ENCODE data around the gene TGFBI.

The TGFBI gene

GRCh38 chr5:136025900-136026299 is 2.9 kb upstream of the TGFBI start:
- DNase-seq (ENCODE audit: low read depth in 2 of 2) = no peak

GRCh38 chr5:136026636-136027035 is 2.2 kb upstream of the TGFBI start:
- DNase-seq (ENCODE audit: low read depth in 2 of 2) = no peak

DNA sequence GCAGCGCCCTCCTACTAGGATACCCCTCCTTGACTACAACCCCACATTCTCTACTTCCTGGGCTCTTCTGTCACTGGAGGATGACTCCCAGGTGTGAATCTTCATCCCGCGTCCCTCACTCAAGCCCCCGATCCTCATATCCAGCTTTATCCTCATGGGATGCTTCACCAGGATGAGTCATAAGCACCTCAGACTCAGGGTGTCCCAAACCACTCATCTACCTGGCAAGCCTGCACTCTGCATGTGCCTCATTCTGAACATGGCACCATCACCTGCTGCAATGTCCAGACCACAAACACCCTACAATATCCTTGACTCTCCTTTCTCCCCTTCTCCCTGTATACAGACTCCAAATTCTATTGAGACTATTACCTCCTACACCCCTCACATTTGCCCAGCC is 1.5 kb upstream of the TGFBI start:
- DNase-seq (ENCODE audit: low read depth in 2 of 2) = no peak

DNA sequence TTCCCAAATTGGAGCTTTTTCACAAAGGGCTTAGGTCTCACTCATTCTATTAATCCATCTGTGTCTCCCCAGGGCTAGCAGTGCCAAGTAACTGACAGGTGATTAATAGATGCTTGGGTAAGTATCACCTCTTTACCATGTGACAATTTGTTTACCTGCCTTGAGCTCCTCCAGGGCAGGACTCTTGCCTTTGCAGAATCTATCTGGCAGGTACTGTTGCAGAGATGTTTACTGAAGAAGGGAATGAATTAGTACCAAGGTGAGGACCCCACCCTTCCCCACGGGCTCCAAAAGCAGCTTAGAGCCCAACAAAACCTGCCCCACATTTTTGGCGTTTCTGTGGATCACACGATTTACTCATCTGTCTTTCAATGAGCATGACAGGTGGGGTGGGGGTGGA is 698 bp upstream of the TGFBI start:
- DNase-seq (ENCODE audit: low read depth in 2 of 2) = no peak

GRCh38 chr5:136030252-136030651 is 1.5 kb downstream of the TGFBI start:
- no peak for DNase-seq (ENCODE audit: low read depth in 2 of 2)

DNA sequence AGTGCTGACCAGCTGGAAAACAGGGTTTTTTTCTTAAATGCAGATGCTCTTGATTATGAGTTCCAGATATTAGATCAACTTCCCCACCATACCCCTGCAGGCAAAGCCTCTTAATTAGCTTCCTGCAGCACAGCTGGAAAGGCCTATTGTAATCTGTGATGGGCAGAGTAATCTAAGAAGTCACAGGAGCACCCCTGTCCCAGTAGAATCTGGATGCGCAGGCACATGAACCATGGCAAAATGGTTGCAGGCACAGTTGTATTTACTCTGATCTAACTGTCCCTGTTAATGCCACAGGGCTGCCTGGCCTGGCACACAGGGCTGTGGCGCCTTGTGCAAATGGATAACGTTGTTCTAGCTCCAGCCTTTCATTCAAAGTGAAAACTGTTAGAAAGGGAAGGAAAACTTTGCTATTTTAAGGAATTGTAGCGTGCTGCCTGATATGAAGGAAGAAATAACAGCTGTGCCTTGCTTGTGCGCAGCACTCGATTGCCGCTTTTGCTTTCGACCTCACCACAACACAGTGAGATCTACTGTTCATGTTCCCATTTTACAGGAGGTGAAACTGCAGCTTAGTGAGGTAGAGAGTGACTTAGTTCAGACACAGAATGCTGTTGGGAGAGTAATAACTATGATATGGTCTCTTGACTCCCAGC is 2.3 kb downstream of the TGFBI start:
- DNase-seq (ENCODE audit: low read depth in 2 of 2) = no peak

DNA sequence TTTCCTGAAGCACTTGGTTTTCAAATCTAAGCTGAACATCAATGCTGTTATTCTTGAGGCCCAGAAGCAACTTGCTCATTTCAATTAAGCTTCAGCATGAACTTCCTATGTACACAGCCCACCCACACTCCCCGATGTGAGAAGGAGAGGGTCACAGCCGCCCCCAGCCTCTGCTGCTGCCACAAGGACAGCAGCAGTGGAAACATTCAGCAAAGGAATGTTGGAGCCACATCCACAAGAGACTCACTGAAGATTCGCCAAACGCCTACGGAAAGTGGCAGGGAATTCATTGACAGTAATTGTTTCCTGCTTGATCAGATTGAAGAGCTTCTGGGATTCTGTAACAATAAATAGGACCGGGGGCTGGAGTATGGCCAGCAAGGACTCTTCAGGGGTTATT is 2.9 kb downstream of the TGFBI start:
- no peak for DNase-seq (ENCODE audit: low read depth in 2 of 2)

- DNase-seq (ENCODE audit: low read depth in 2 of 2) = no peak
Measured at GRCh38 chr5:136032564-136032963, 3.8 kb downstream of the TGFBI start.

- DNase-seq (ENCODE audit: low read depth in 2 of 2) = no peak
Measured at GRCh38 chr5:136033234-136033633, 4.4 kb downstream of the TGFBI start.

DNA sequence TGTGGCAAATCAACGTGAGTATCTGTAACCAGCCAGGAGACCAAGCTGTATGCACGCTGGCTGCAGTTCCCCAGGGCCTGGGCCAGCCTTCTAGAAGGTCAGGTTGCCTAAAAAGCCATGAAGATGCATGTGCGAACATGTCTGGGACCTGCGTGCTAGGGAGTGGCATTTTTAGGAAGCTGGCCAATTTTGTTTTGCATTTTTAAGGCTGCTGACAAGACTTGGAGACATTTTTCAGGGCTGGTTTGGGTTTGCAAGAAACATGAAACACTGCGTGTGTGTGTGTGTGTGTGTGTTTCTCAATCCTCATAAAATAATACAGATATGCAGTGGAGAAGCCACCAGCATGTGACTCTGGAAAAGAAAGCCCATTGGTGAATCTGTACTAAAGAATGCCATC is 5.1 kb downstream of the TGFBI start:
- DNase-seq (ENCODE audit: low read depth in 2 of 2) = no peak

- no peak for DNase-seq (ENCODE audit: low read depth in 2 of 2)
Measured at GRCh38 chr5:136034492-136034891, 5.7 kb downstream of the TGFBI start.

DNA sequence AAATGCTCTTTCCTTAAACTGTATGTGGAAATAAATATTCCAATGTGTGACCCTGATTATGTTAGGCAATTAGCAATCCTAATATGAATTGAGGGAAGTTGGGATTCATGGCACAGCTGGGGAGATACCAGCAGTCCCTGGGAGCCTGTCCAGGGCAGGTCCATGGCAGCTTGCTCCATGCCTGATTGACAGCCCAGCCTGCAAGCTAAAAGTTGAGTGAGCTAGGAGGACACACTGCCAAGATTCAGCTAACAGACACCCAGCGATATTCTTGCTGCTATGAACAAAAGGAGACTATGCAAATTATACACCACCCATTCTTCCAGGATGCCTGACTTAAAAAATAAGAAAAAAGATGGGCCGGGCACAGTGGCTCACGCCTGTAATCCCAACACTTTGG is 6.2 kb downstream of the TGFBI start:
- no peak for DNase-seq (ENCODE audit: low read depth in 2 of 2)

- no peak for DNase-seq (ENCODE audit: low read depth in 2 of 2)
Measured at GRCh38 chr5:136035837-136036236, 7.0 kb downstream of the TGFBI start.

DNA sequence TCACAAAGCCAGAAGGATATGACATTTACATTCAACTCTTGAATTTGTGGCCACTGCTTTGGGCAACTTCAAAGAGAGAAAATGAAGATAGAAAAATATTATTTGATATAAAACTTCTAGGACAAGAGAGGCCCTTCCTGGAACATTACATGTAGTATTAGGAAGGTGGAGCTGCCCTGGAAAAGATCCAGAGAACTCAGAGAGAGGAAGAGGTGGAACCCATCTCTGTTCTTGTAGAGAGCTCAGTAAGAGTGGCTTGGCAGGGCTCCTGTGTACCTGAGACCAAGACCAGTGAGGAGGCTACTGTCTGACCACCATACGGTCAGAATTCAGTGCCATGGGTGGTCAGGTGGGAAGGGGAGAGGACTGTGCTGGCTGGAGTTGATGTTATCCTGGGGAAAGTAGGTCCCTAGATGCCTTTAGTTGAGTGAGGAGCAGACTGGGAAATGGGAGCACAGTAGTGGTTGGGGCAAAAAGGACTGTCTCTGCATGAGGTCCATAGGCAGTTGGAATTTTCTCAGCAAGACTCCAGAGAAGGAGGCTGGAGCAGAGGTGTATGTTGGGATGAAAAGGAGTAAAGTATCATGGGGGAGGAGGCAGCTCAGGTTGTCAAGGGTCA is 7.6 kb downstream of the TGFBI start:
- no peak for DNase-seq (ENCODE audit: low read depth in 2 of 2)

DNA sequence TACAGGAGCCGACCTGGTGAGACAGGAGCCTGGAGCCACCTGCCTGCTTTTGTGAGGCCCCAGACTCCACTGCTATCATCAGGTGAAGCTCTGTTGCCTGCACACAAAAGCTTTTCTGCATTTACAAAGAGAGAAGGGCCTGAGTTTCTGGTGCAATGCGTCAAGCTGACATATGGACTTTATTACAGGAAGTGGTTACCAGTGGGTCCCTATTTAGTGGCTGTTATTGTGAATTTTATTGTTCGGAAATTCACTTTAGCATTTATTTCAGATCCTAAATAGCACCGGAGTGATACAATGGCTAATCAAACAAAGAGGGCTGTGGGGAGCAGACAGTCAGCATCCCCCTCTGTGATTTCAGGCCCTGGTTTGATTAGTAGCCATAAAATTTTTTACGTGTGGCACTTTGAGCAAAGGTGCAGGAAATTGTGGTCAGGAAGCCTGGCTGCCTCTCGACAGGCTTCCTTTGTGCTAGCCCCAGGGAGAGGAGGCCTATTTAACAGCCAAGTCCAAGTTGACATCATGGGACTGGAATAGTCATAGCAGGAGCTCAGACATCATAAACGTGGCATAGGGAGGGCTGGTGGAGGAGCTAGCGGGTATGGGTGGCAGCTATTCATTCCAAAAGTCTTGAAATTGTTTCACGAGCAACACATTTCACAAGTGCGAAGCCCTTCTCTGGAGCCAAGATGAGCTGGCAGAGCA is 8.4 kb downstream of the TGFBI start:
- DNase-seq (ENCODE audit: low read depth in 2 of 2) = peak in 1 of 2 donors; percentile 12

DNA sequence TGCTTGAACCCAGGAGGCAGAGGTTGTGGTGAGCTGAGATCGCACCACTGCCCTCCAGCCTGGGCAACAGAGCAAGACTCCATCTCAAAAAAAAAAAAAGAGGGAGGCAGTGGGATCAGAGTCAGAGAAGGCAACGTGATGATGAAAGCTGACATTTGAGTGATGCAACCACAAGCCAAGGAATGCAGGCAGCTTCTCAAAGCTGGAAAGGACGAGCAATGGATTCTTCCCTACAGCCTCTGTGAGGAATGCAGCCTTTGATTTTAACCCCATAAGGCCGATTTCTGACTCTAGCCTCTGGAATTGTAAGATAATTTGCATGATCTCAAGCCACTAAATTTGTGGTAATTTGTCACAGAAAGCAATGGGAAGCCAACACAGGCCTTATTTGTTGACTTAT is 9.8 kb downstream of the TGFBI start:
- no peak for DNase-seq (ENCODE audit: low read depth in 2 of 2)

GRCh38 chr5:136039202-136039601 is 10.4 kb downstream of the TGFBI start:
- no peak for DNase-seq (ENCODE audit: low read depth in 2 of 2)

DNA sequence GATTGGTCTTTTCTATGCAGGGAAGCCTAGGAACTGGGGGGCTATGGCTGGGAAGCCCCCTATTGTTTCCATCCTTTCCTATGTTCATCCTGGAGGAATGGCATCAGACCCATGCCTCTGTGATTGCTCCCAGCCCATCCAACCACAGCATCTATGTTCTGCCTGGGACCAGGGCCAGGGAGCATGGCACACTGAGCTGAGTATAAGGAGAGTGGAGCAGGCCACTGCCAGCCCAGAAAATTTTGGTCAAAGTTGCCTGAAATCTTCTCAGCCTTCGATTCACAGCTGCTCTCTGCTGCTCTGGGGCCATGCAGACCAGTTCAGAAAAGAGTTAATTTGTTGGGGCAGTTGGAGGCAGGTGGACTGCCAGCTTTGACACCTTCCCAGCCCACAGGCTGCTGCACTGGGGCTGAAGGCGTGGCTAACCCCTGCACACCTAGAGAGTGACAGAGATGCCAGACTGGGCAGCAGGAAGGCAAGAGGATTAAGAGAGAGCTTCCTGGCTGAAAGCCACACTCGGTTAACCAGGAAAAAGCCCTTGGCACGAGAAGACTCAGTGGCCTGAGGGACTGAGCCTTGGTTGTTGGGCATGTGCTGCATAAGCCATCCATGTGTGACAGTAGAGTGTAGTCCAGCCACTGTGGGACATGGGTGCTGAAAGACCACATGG is 12.1 kb downstream of the TGFBI start:
- no peak for DNase-seq (ENCODE audit: low read depth in 2 of 2)

DNA sequence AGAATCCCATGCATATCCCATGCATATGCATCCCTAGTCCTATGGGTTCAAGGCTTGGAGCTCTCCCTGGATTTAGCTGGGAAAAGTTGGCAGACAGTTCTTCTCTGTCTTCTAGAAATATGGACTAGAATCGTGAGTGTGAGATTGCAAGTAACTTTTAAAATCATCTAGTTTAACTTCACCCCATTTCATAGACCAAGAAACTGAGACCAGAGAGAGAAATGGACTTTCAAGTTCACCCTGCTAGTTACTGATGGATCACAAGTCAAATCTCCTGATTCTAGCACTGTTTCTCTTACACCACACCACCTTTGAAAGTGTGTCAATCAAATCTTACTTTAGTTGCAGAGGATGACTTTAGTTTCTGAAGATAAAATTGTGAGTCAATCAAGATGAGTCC is 13.4 kb downstream of the TGFBI start:
- no peak for DNase-seq (ENCODE audit: low read depth in 2 of 2)

GRCh38 chr5:136042665-136043121 is 13.9 kb downstream of the TGFBI start:
- DNase-seq (ENCODE audit: low read depth in 2 of 2) = no peak

- no peak for DNase-seq (ENCODE audit: low read depth in 2 of 2)
Measured at GRCh38 chr5:136043551-136043950, 14.8 kb downstream of the TGFBI start.

GRCh38 chr5:136043968-136044610 is 15.3 kb downstream of the TGFBI start:
- no peak for DNase-seq (ENCODE audit: low read depth in 2 of 2)

Data from activated CD4-positive, alpha-beta T cell treated with anti-CD3 and anti-CD28 coated beads for 24 hours (primary cell).